ENCODE measurements around the gene RAB7A.

DNA sequence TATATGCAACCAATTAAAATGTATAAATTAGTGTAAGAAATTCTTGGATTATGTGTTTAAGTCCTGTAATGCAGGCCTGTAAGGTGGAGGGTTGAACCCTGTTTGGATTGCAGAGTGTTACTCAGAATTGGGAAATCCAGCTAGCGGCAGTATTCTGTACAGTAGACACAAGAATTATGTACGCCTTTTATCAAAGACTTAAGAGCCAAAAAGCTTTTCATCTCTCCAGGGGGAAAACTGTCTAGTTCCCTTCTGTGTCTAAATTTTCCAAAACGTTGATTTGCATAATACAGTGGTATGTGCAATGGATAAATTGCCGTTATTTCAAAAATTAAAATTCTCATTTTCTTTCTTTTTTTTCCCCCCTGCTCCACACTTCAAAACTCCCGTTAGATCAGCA is 88.1 kb downstream of the RAB7A start:
- TF ChIP-seq ATM (IDR thresholded peaks at IDR 0.05; ENCODE audit: borderline replicate concordance) (no peak), ESRRA (CRISPR knock-in tag; IDR thresholded peaks at IDR 0.05; ENCODE audit: low read depth) (no peak), MXI1 (IDR thresholded peaks at IDR 0.05; ENCODE audit: borderline replicate concordance, low read depth, low read length) (no peak), SP1 (IDR thresholded peaks at IDR 0.05) (no peak), SP1 (CRISPR knock-in tag; IDR thresholded peaks at IDR 0.05) (no peak), KMT2B (CRISPR knock-in tag; IDR thresholded peaks at IDR 0.05) (no peak), RFXANK (CRISPR knock-in tag; IDR thresholded peaks at IDR 0.05) (no peak), MXD4 (CRISPR knock-in tag; IDR thresholded peaks at IDR 0.05) (no peak), BCL6 (CRISPR knock-in tag; IDR thresholded peaks at IDR 0.05) (no peak), SP140L (CRISPR knock-in tag; IDR thresholded peaks at IDR 0.05; ENCODE audit: borderline replicate concordance) (no peak)
- TF ChIP-seq, protein P1, sequence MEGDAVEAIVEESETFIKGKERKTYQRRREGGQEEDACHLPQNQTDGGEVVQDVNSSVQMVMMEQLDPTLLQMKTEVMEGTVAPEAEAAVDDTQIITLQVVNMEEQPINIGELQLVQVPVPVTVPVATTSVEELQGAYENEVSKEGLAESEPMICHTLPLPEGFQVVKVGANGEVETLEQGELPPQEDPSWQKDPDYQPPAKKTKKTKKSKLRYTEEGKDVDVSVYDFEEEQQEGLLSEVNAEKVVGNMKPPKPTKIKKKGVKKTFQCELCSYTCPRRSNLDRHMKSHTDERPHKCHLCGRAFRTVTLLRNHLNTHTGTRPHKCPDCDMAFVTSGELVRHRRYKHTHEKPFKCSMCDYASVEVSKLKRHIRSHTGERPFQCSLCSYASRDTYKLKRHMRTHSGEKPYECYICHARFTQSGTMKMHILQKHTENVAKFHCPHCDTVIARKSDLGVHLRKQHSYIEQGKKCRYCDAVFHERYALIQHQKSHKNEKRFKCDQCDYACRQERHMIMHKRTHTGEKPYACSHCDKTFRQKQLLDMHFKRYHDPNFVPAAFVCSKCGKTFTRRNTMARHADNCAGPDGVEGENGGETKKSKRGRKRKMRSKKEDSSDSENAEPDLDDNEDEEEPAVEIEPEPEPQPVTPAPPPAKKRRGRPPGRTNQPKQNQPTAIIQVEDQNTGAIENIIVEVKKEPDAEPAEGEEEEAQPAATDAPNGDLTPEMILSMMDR (CRISPR knock-in tag; IDR thresholded peaks at IDR 0.05): no peak
